Hepatocyte (in vitro differentiated cells): ENCODE results near the gene SYNDIG1L. TPM values are rescaled to one million over a fixed set of nuclear protein-coding genes. Genes with fewer than 3 reads are reported as not detected.

Experiments used
- DNase-seq: peaks from one replicate; pipeline ENCODE4 v3.0.0-alpha.2; 2016; ENCODE audit warnings: low spot score
- H2AFZ ChIP-seq: fragments of 200-600 bp; sonication (generic); 2 replicates; pipeline ENCODE4 v1.6.0; 2016; ENCODE audit warnings: antibody characterized with exemption, mild to moderate bottlenecking
- H3K27ac ChIP-seq: fragments of 200-600 bp; sonication (generic); 2 replicates; pipeline ENCODE4 v1.5.1; 2016; ENCODE audit warnings: mild to moderate bottlenecking
- H3K27me3 ChIP-seq: fragments of 200-600 bp; sonication (generic); 2 replicates; pipeline ENCODE4 v1.6.1; 2016
- H3K36me3 ChIP-seq: fragments of 200-600 bp; sonication (generic); replicated peaks from 2 replicates; pipeline ENCODE4 v1.5.1; 2016; ENCODE audit warnings: low read depth; ENCODE audit not compliant: insufficient read depth
- H3K4me1 ChIP-seq: fragments of 200-600 bp; sonication (generic); 2 replicates; pipeline ENCODE4 v1.5.1; 2016; ENCODE audit warnings: mild to moderate bottlenecking, moderate library complexity; ENCODE audit not compliant: insufficient read depth
- H3K4me2 ChIP-seq: fragments of 200-600 bp; sonication (generic); 2 replicates; pipeline ENCODE4 v1.6.0; 2016
- H3K4me3 ChIP-seq: fragments of 200-600 bp; sonication (generic); 2 replicates; pipeline ENCODE4 v1.5.1; 2016; ENCODE audit warnings: mild to moderate bottlenecking
- H3K79me2 ChIP-seq: fragments of 200-600 bp; sonication (generic); 2 replicates; pipeline ENCODE4 v1.6.0; 2017; ENCODE audit warnings: mild to moderate bottlenecking
- H3K9me2 ChIP-seq: fragments of 200-600 bp; sonication (generic); replicated peaks from 2 replicates; pipeline ENCODE4 v1.6.0; 2017; ENCODE audit warnings: mild to moderate bottlenecking; ENCODE audit not compliant: insufficient read depth
- H3K9me3 ChIP-seq: fragments of 200-600 bp; sonication (generic); 2 replicates; pipeline ENCODE4 v1.5.1; 2016; ENCODE audit warnings: low read depth, mild to moderate bottlenecking
- H4K20me1 ChIP-seq: fragments of 200-600 bp; sonication (generic); 2 replicates; pipeline ENCODE4 v1.6.0; 2016; ENCODE audit warnings: mild to moderate bottlenecking; ENCODE audit not compliant: insufficient read depth, poor library complexity, severe bottlenecking
- EZH2 ChIP-seq: fragments of 200-600 bp; sonication (generic); IDR thresholded peaks from 2 replicates; pipeline ENCODE4 v1.6.1; 2016; ENCODE audit warnings: antibody characterized with exemption, mild to moderate bottlenecking, borderline replicate concordance
- EZH2phosphoT487 ChIP-seq: fragments of 200-600 bp; sonication (generic); IDR thresholded peaks from one replicate; pipeline ENCODE4 v1.6.1; 2018; ENCODE audit warnings: antibody characterized with exemption, mild to moderate bottlenecking, low read depth, moderate library complexity; ENCODE audit not compliant: unreplicated experiment, severe bottlenecking
- WGBS: methylation state at CpG from one replicate; pipeline ENCODE4 v1.1.6; 2016; ENCODE audit warnings: low lambda C conversion rate; ENCODE audit errors: missing lambda C conversion rate; 5-methylcytosine and 5-hydroxymethylcytosine counted together
- polyA plus RNA-seq: library from polyadenylated mRNA; unstranded; fragments of >200 nt; fragmentation: Nextera tagmentation; extraction: Ambion mirVana; gene quantifications from 2 replicates; pipeline ENCODE4 v1.2.1, GENCODE V29; 2016
- total RNA-seq: library from RNA; depleted of rRNA; stranded (reverse); fragments of >200 nt; gene quantifications from 2 replicates; pipeline ENCODE4 v1.2.3, GENCODE V29; 2014
- TF ChIP-seq, protein P1 (sequence below): fragments of 200-600 bp; sonication (generic); IDR thresholded peaks from 2 replicates; pipeline ENCODE4 v1.5.1; 2016; ENCODE audit warnings: antibody characterized with exemption, mild to moderate bottlenecking; ENCODE audit not compliant: poor library complexity

The SYNDIG1L gene
- total RNA-seq = not detected in 2 replicates
- polyA plus RNA-seq = 0.40 TPM in 1 of 2 replicates, not detected in the other

DNA sequence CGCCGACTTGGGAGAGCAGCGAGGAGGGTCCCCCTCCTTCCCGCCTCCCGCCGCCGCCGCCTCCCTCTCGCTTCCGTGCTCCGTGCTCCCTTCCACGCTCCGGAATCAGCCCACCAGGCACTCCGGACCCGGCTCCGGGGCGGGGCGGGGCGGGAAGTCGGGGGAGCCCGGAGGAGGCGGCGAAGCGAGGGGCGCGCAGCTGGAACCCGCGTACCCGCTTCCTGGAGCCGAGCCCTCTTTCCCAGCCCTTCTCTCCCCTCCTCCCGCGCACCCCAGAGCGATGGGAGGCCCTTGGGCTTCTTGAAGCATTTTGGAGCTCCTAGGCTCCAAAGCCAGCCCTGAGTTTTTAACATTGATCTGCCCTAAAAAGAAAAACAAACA lies at the start of gene SYNDIG1L:
TSS of gene SYNDIG1L (minus strand) at position 9 of the 381 bp plus-strand sequence. CDS start 16,466 bp downstream, outside the sequence.
- Histone ChIP-seq H3K27me3 (peaks cover 72% of the 10 kb centered on the region), H3K9me3 (no peaks in the 10 kb centered on the region), H3K27ac (no peak within 1 kb of the TSS), H4K20me1 (no peaks in the 10 kb centered on the region), H3K4me1 (no peaks in the 10 kb centered on the region), H3K9me2 (no peaks in the 10 kb centered on the region), H3K79me2 (no peaks in the 10 kb centered on the region), H3K4me2 (peak within 1 kb of the TSS; percentile 79), H3K4me3 (no peak within 1 kb of the TSS), H3K36me3 (no peaks in the 10 kb centered on the region), H2AFZ (no peak within 1 kb of the TSS)
- TF ChIP-seq EZH2phosphoT487 (no peak), EZH2 (no peak)
- TF ChIP-seq, protein P1, sequence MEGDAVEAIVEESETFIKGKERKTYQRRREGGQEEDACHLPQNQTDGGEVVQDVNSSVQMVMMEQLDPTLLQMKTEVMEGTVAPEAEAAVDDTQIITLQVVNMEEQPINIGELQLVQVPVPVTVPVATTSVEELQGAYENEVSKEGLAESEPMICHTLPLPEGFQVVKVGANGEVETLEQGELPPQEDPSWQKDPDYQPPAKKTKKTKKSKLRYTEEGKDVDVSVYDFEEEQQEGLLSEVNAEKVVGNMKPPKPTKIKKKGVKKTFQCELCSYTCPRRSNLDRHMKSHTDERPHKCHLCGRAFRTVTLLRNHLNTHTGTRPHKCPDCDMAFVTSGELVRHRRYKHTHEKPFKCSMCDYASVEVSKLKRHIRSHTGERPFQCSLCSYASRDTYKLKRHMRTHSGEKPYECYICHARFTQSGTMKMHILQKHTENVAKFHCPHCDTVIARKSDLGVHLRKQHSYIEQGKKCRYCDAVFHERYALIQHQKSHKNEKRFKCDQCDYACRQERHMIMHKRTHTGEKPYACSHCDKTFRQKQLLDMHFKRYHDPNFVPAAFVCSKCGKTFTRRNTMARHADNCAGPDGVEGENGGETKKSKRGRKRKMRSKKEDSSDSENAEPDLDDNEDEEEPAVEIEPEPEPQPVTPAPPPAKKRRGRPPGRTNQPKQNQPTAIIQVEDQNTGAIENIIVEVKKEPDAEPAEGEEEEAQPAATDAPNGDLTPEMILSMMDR = no peak
- no peak for DNase-seq
- 2% methylated on average over 13 of the region's 33 CpGs for WGBS

GRCh38 chr14:74475678-74476077 lies 49.7 kb upstream of the SYNDIG1L start:
- Histone ChIP-seq H3K9me3 (no peaks in the 10 kb centered on the region), H3K79me2 (no peaks in the 10 kb centered on the region), H3K4me1 (no peaks in the 10 kb centered on the region), H3K36me3 (no peaks in the 10 kb centered on the region), H3K27ac (no peak overlapping the region), H4K20me1 (no peaks in the 10 kb centered on the region), H3K9me2 (no peaks in the 10 kb centered on the region), H3K4me2 (no peak overlapping the region), H3K4me3 (no peak overlapping the region), H3K27me3 (no peaks in the 10 kb centered on the region), H2AFZ (no peak overlapping the region)
- TF ChIP-seq, protein P1 = no peak
- TF ChIP-seq EZH2phosphoT487 = no peak
- no peak for TF ChIP-seq EZH2
- 74% methylated on average over 3 of the region's 3 CpGs for WGBS
- DNase-seq = no peak

DNA sequence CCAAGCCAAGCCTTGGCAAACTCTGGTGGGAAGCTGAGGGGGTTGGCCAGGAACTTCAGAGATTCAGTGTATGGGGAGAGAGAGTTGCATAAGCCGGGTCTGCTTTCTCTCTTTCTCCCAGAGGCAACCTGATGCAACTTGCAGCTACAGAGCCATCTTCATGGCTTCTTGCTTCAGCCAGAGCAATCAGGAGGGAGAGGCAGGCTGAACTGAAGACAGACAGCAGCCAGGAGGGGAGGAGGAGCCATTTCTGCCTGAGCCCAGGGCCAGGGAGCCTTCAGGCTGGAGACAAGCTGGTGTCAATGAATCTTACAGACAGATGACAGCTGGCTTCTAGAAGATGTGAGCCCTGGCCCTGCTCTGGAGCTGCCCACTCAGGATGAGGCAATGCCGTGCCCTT lies 48.4 kb upstream of the SYNDIG1L start:
- no peak overlapping the region for H3K4me3 ChIP-seq
- no peaks in the 10 kb centered on the region for H3K9me3 ChIP-seq
- H3K9me2 ChIP-seq = no peaks in the 10 kb centered on the region
- no peaks in the 10 kb centered on the region for H3K27me3 ChIP-seq
- no peaks in the 10 kb centered on the region for H3K4me1 ChIP-seq
- 80% methylated on average over 2 of the region's 2 CpGs for WGBS
- no peaks in the 10 kb centered on the region for H3K36me3 ChIP-seq
- TF ChIP-seq, protein P1 = no peak
- TF ChIP-seq EZH2 (no peak), EZH2phosphoT487 (no peak)
- no peaks in the 10 kb centered on the region for H4K20me1 ChIP-seq
- peak; percentile 23 for DNase-seq
- no peaks in the 10 kb centered on the region for H3K79me2 ChIP-seq
- no peak overlapping the region for H2AFZ ChIP-seq
- no peak overlapping the region for H3K4me2 ChIP-seq
- no peak overlapping the region for H3K27ac ChIP-seq

DNA sequence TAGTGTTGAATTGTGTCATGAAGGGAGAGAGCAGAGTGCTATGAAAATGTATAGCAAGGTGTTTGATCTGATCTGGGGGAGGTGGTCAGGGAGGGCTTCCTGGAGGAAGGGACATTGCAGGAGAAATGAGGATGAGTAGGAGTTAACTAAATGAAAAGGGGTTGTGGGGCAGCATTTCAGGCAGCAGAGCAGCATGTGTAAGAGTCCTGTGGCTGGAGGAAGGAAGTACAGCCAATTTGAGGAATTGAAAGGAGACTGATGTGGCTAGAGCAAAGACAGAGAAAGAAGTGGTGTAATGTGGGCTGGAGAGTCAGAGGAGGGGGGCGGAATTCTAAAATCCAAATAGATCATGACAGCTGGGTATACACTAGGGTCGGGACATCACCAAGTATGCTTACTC lies 46.6 kb upstream of the SYNDIG1L start:
- no peak overlapping the region for H3K4me2 ChIP-seq
- no peaks in the 10 kb centered on the region for H3K27me3 ChIP-seq
- H3K9me2 ChIP-seq = no peaks in the 10 kb centered on the region
- no peaks in the 10 kb centered on the region for H4K20me1 ChIP-seq
- WGBS = 89% methylated on average over 2 of the region's 2 CpGs
- H2AFZ ChIP-seq = no peak overlapping the region
- H3K4me3 ChIP-seq = no peak overlapping the region
- H3K79me2 ChIP-seq = no peaks in the 10 kb centered on the region
- no peaks in the 10 kb centered on the region for H3K4me1 ChIP-seq
- no peak for TF ChIP-seq EZH2
- TF ChIP-seq, protein P1 = no peak
- TF ChIP-seq EZH2phosphoT487 = no peak
- no peak overlapping the region for H3K27ac ChIP-seq
- no peak for DNase-seq
- no peaks in the 10 kb centered on the region for H3K9me3 ChIP-seq
- H3K36me3 ChIP-seq = no peaks in the 10 kb centered on the region
